CD1c-positive myeloid dendritic cell (primary cell): ENCODE measurements around the gene SLC1A7.

Source experiments
- DNase-seq: peaks from one replicate; pipeline ENCODE4 v3.0.0-alpha.2; 2016; ENCODE audit errors: extremely low spot score

The SLC1A7 gene

GRCh38 chr1:53091841-53092645 is 50.4 kb downstream of the SLC1A7 start:
- DNase-seq: no peak

GRCh38 chr1:53090227-53091147 is 52.0 kb downstream of the SLC1A7 start:
- DNase-seq: peak; percentile 9

- DNase-seq: no peak
Measured at GRCh38 chr1:53089478-53090226, 52.8 kb downstream of the SLC1A7 start.

- no peak for DNase-seq
Measured at GRCh38 chr1:53088616-53089300, 53.7 kb downstream of the SLC1A7 start.

GRCh38 chr1:53087332-53088285 is 54.8 kb downstream of the SLC1A7 start:
- no peak for DNase-seq

- DNase-seq: no peak
Measured at GRCh38 chr1:53086491-53087070, 55.9 kb downstream of the SLC1A7 start.

GRCh38 chr1:53085405-53085804 is 57.0 kb downstream of the SLC1A7 start:
- DNase-seq: no peak

GRCh38 chr1:53084589-53084971 is 57.9 kb downstream of the SLC1A7 start:
- DNase-seq: no peak

GRCh38 chr1:53083636-53084588 is 58.5 kb downstream of the SLC1A7 start:
- DNase-seq: no peak

- DNase-seq: no peak
Measured at GRCh38 chr1:53082826-53083455, 59.5 kb downstream of the SLC1A7 start.

GRCh38 chr1:53081384-53082066 is 60.9 kb downstream of the SLC1A7 start:
- no peak for DNase-seq

GRCh38 chr1:53080769-53081168 is 61.7 kb downstream of the SLC1A7 start:
- DNase-seq: no peak

- no peak for DNase-seq
Measured at GRCh38 chr1:53080041-53080440, 62.4 kb downstream of the SLC1A7 start.

GRCh38 chr1:53079251-53079650 is 63.2 kb downstream of the SLC1A7 start:
- no peak for DNase-seq

- DNase-seq: no peak
Measured at GRCh38 chr1:53078333-53079101, 63.9 kb downstream of the SLC1A7 start.

GRCh38 chr1:53077599-53077965 is 64.9 kb downstream of the SLC1A7 start:
- DNase-seq: no peak
